Measurements from ENCODE around the gene SNX2.

SNX2 gene

DNA sequence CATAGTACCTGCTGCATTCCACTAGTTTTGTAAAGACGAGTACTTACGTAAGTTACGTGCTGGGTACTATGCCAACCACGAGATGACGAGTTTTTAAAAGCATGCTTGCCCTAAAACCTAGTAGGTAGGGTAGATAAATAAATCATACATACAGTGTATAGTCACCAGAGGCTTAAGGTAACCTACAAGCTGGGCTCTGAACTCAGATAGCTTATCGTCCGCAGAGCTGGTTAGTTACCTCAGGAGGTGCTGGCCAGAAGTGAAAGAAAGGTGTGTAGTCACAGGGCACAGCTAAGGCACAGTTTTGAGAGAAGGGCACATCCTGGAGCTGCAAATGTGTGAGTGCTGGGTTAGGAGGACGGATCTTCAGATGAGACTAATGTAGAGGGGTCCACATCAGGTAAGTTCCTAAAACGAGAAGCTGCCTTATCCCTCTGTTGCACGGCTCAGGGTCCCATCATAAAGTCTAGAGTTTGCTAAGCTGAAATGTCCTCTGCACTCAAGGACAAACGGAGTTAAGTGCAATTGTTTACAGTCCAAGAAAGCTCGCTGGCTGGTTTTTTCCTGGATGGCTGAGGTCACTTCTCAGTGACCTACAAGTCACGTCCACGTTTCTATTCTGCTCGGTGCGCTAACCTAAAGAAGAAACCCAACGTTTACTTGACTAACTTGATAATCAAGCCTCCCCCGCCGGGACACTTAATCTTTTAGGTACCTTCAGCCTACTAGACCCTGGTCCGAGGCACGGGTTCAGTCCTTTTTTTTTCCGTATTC, 69.4 kb downstream of the SNX2 start:
- no peak for DNase-seq
- Histone ChIP-seq H3K27ac (no peak overlapping the region), H3K36me3 (replicated peaks) (no peaks in the 10 kb centered on the region), H3K4me3 (ENCODE audit: low read depth, low read length) (peak overlapping the region; percentile 73), H3K27me3 (replicated peaks) (no peaks in the 10 kb centered on the region)
- TF ChIP-seq, protein P1, sequence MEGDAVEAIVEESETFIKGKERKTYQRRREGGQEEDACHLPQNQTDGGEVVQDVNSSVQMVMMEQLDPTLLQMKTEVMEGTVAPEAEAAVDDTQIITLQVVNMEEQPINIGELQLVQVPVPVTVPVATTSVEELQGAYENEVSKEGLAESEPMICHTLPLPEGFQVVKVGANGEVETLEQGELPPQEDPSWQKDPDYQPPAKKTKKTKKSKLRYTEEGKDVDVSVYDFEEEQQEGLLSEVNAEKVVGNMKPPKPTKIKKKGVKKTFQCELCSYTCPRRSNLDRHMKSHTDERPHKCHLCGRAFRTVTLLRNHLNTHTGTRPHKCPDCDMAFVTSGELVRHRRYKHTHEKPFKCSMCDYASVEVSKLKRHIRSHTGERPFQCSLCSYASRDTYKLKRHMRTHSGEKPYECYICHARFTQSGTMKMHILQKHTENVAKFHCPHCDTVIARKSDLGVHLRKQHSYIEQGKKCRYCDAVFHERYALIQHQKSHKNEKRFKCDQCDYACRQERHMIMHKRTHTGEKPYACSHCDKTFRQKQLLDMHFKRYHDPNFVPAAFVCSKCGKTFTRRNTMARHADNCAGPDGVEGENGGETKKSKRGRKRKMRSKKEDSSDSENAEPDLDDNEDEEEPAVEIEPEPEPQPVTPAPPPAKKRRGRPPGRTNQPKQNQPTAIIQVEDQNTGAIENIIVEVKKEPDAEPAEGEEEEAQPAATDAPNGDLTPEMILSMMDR (IDR thresholded peaks at IDR 0.05; ENCODE audit: low read depth, low read length, missing control alignments): no peak
- in situ Hi-C loops (cut with HindIII; ENCODE audit: low pct_ligation_motif_present, low sequenced_read_pairs): no loop called here

DNA sequence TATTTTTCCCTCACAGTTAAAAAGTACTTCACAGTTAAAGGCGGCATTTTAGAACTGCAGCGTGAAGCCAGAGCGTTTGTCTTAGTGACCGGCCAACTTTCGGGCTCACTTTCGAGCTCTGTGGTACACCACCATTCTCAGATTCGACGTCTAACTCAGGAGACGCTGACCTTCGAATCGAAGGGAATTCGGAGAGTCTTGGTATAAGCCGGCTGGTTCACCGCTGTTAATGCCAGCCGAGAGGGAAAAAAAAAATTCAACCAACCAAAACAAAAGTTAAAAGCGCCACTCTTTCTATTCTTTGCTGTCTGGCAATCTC, 70.0 kb downstream of the SNX2 start:
- peak overlapping the region; percentile 40 for H3K27ac ChIP-seq
- TF ChIP-seq, protein P1 (IDR thresholded peaks at IDR 0.05; ENCODE audit: low read depth, low read length, missing control alignments): no peak
- DNase-seq: no peak

DNA sequence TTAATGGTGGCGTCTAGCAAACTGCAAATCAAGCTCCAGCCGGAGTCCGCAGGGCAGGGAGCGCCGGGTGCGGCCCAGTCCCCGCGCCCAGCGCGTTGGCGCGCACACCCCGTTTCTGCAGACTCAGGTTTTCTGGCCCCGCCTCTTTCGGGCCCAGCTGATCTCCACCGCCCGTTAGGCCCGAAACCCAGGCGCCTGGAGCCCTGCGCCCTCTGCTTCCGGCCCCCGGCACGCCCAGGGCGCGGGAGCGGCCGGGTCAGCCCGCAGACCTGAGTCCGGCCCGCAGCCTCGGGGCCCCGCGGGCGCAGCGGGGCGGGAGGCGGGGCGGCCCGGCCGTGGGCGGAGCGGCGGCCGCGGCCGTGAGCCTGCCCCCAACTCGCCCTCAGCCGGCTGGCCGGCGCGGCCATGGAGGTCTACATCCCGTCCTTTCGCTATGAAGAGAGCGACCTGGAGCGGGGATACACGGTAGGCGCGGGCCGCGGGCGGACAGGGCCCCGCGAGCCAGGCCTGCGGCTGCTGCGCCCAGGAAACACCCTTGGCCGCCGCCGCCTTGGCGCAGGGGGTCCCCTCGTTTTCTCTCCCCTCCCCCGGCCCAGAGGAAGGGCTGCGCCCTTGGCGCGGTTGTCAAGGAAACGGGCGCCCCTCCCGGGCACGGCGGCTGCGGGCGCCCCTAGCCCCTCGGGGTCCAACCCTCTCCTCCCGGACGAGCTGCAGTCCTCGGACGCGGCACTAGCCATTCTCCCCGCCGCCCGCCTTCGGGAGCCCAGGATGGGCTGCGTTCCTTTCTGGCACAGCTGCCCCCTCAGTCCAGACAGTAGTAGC, 70.6 kb downstream of the SNX2 start, which contains the start of gene SNX24:
Gene SNX24 (plus strand): TSS at position 385 of the 822 bp plus-strand sequence. CDS start 21 bp downstream, at position 406.
- DNase-seq: peak; percentile 35
- Histone ChIP-seq H3K36me3 (replicated peaks) (no peaks in the 10 kb centered on the region), H3K4me3 (ENCODE audit: low read depth, low read length) (peak within 1 kb of the TSS; percentile 73), H3K27ac (peak within 1 kb of the TSS; percentile 40), H3K27me3 (replicated peaks) (no peaks in the 10 kb centered on the region)
- in situ Hi-C loops (cut with HindIII; ENCODE audit: low pct_ligation_motif_present, low sequenced_read_pairs): no loop called here
- TF ChIP-seq, protein P1 (IDR thresholded peaks at IDR 0.05; ENCODE audit: low read depth, low read length, missing control alignments): no peak

More for the DNA sequence above, 70.0 kb downstream of the SNX2 start:
- in situ Hi-C loops (cut with HindIII; ENCODE audit: low pct_ligation_motif_present, low sequenced_read_pairs): no loop called here
- no peaks in the 10 kb centered on the region for H3K36me3 ChIP-seq (replicated peaks)
- peak overlapping the region; percentile 73 for H3K4me3 ChIP-seq (ENCODE audit: low read depth, low read length)
- H3K27me3 ChIP-seq (replicated peaks): no peaks in the 10 kb centered on the region

DNA sequence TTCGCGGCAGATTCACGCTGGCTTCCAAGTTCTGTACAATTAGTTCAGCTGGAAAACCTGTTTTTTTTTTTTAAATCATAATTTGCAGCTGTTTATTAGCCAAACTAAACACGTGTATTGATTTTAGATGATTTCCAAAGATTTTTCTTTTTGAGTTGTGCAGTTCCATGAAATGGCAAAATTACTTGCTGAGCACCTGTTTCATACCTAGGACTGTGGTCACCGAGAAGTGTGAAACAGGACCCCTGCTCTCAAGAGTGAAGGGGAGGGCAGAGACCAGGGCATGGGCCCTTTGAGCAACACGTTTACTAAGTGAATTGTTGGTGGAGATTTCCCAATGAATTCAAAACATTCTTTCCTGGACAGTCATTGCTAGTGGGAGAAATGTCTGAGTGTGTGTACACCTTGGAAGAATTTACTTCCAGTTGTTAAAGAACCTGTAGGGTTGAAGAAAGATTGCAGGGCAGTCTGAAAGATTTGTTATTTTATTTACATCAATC, 71.2 kb downstream of the SNX2 start:
- no peak for DNase-seq
- no peaks in the 10 kb centered on the region for H3K36me3 ChIP-seq (replicated peaks)
- H3K4me3 ChIP-seq (ENCODE audit: low read depth, low read length): peak overlapping the region; percentile 73
- TF ChIP-seq, protein P1 (IDR thresholded peaks at IDR 0.05; ENCODE audit: low read depth, low read length, missing control alignments): no peak
- peak overlapping the region; percentile 40 for H3K27ac ChIP-seq
- in situ Hi-C loops (cut with HindIII; ENCODE audit: low pct_ligation_motif_present, low sequenced_read_pairs): no loop called here
- no peaks in the 10 kb centered on the region for H3K27me3 ChIP-seq (replicated peaks)

DNA sequence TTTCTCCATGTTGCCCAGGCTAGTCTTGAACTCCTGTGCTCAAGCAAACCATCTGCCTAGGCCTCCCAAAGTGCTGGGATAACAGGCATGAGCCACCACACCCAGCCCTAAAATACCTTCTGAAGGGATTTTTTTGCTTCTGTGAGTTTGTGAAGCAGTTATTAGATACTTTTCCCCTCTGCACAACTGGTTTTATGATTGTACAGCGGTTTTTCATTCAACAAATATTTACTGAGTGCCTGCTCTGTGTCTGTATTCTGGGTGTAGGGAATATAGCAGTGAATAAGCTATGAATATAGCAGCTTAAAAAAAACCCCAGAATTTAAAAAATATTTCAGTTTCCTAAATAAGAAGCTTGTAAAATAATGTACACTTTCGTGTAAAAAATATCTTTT, 72.8 kb downstream of the SNX2 start:
- TF ChIP-seq, protein P1 (IDR thresholded peaks at IDR 0.05; ENCODE audit: low read depth, low read length, missing control alignments): no peak
- Histone ChIP-seq H3K36me3 (replicated peaks) (no peaks in the 10 kb centered on the region), H3K4me3 (ENCODE audit: low read depth, low read length) (no peak overlapping the region), H3K27me3 (replicated peaks) (no peaks in the 10 kb centered on the region), H3K27ac (no peak overlapping the region)
- in situ Hi-C loops (cut with HindIII; ENCODE audit: low pct_ligation_motif_present, low sequenced_read_pairs): no loop called here
- no peak for DNase-seq

All from brain microvascular endothelial cell (primary cell).